ENCODE data around the gene VEPH1.
"Not testable (repeated sequence)": the region's sequence is repeated elsewhere in the genome, so short reads cannot be mapped to it uniquely, and the experiment has no call there.

VEPH1 gene

DNA sequence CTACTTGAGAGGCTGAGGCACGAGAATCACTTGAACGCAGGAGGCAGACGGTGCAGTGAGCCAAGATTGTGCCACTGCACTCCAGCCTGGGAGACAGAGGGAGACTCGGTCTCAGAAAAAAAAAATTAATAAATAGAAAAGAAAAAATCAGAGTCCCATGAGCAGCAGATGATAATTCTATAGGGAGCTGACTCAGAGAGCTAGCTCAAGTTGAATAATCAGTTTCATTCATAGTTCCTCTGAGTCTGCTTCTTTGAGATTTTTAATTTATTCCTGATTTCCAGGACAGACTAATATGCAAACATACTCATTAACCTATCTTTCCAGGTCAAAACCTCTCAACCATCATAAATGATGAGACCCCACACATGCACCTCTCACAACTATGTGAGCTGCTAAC, 121.6 kb downstream of the VEPH1 start:
- DNase-seq = no peak

DNA sequence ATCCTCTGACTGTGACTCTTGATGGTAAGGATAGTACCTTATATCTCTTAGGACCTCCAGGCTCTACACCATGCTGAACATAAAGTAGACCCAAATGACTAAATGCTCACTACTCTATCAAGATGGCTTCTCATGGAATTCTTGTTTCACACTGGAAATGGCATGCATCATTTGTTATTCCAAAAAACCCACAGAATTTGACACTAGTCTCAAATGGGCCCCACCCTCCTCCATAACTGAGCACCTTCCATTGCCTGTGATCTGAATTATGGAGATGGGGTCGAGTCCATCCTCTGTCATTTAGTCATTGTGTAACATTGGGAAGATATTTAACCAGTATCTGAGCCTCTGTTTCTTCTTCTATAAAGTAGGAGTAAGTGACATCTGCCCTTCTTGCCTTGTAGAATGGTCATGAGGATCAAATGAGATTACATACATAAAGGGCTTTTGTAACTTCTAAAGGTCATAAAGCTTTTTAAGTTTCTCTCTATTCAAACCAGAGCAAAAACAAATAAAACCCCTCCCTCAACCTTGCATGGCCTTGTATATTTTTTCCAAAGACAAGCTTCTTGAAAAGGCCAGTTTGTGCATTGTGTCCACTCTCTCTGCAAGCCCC, 123.6 kb downstream of the VEPH1 start:
- no peak for DNase-seq

DNA sequence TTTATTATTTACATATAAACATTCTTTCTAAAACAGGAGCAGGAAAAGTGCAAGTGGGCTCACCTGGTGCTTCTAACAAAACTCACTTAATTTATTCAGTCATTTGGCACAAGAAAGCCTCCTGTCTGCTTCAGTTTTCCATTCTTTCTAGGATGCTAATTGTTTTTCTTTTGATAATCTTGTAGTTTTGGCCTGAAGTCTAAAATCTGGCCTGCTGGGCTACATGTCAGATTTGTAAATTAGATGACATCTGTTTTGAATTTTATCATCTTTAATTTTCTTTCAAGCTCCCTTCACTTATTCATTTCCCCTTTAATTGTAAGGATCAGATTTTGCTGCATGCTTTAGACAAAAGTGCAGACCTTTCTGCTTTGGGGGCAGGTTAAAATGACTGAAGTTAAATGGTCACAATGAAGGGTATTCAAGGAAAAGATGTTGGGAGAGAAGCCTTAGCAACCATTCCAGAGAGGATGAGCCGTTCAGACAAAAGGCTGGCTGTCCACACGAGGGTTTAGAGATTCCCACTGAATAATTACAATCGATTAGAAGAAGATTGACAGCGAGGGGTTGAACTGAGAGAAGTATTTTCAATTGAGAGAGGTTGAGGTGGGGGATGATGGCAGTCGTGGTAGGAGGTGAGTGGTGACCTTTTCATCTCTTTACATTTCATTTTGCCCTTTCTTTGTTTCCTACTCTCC, 126.5 kb downstream of the VEPH1 start:
- no peak for DNase-seq

DNA sequence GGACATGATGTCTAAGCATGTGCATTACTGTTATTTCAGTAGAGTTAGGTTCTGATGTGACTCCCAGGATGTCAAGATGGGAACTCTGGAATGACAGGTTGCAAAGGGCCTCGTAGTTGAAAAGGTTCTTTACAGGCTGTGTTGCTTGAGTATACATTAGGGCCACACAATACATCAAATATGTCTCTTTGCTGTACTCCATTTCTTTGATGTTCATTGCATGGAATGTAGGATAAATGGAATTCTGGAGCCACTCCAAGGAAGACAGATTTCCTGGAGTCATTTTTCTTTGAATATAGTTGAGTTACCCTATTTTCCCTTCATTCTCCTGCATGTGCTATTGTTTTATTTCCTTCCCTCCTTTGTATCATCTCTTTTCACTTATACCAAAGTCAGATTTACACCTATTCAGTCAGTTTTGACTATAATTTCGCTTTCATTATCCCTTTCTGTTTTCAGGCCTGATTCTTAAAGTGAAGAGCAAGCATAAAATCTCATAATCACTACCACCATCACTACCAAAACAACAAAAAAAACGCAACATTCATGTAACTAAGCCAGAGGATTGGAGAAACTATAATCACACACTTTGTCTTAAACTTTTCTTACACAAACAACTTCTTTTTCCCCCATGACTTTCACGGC, 127.8 kb downstream of the VEPH1 start:
- DNase-seq = no peak

DNA sequence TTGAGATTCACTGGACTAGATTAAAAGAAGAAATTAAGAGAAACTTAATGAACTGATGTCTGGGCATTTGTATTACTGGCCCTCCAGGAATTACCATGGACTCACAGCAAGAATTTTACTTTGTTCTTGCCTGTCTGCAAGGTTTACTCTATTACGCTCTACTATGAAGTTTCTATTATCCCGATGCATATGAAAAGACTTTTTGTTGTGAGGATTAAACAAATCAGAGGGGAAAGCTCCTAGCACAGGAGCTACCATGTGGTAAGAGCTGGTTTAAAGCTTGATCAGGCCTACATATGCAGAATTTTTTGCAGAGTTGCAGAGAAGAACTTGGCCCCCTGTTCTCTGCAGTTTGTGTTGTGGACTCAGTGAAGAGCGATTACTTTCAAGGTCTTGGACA, 128.3 kb downstream of the VEPH1 start:
- no peak for DNase-seq

DNA sequence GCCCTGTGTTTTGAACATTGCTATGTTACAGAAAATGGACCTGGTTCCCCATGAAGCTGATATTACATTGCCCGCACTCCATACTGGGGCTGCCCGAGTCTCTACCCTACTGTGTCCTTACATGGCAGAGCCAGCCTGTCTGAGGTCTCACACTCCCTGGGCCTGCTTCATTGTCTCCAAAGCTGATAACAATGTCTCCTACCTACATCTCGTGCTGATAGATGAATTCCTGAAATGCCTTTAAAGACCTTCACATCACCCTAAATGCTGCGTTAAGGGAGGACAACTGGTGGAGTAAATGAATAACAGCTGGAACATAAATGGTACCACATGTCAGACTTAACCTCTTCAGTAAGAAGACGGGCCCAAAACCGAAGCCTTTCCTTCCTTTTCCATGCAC, 129.4 kb downstream of the VEPH1 start:
- DNase-seq = no peak

DNA sequence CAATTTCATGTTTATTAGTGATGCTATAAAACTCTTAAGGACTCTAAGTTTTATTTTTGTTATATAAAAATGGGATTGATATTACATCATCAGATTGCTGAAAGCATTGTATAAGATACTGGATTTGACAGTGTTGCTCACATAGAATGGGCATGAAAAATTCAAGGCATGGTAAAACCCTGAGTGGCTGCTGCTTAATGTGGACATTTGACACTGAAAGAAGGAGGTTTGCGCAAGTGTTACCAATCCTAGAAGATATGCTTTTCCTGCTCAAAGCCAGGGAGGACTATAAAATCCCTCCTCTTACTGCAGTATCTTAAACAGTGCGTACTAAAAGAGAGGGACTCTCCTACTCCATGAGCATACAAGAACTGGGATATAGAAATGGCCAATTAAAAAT, 132.3 kb downstream of the VEPH1 start:
- DNase-seq = no peak

DNA sequence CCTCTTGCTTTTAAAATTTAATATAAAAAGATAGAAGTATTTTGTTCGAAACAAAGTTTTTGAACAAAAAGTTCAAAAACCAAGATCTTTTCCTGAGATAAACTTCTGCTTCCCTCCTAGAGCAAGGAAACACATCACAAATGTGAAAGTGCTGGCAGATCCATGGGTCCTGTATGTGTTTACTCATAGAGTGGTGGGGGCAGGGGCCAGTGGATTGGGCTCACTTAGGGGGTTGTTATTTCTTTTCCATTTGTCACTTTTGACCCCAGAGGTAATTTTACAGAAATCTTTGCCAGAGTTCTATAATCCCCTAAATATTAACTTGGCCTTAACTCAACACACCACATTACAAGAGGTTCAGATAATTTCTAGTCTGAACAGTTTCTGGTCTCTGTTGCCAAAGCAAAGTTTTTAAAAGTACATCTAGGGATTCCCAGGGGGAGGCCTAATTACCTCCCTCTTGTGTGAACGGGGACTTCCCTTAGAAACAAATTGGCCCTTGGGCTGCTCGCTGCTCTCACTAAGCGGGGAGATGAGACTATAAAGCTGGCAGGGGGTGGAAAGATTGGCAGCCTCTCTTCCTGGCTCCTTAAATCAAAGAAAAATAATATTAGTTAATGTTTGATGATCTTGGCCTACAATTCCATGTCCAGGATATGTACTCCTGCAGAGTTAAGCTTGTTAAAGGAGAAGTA, 133.3 kb downstream of the VEPH1 start:
- DNase-seq = no peak

DNA sequence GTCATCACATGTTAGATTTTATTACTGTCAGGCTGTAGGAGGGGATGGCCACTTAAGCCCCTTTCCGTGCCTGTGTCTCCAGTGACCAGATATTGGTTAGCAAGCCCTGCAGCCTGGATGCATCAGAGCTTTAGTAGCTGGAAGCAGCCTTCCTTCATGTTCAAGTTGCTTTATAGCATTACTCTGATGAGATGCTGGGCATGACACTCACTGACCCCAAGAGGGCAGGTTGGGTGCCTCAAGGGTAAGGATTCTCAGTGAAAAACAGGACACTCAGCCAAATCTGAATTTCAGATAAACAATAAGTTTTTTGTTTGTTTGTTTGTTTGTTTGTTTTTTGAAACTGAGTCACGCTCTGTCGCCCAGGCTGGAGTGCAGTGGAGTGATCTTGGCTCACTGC, 135.0 kb downstream of the VEPH1 start:
- no peak for DNase-seq

DNA sequence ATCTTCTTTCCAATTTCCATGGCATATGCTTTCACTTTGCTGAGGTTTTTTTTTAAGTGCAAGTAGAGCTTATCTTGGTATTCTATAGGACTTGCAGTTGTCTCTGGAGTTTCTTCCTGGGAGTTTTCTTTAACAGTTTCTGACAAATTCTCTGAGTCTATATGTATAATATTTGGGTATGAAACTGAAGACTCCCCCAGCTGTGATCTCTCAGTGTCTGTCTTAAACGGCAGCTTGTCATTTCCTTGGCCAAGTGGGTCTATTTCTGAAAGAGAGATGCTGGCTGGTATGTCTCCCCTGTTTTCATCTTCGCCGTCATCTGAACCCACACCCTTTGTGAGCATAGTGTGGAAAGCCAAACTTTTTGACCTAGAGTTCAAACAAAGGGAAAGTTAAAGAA, 139.8 kb downstream of the VEPH1 start:
- no peak for DNase-seq

DNA sequence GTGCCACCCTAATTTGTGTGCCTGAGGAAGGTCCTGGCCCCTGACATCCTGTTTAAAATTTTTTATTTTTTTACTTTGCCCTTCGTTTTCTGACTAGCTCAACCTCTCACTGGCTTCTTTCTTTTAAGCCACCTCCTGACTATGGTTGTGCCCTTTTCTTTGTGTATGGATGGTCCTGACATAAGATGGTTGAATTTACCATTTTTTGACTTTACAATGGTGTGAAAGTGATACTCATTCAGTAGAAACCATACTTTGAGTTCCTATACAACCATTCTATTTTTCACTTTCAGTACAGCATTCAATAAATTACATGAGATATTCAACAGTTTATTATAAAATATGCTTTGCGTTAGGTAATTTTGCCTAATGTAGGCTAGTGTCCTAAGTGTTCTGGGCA, 140.9 kb downstream of the VEPH1 start:
- no peak for DNase-seq

DNA sequence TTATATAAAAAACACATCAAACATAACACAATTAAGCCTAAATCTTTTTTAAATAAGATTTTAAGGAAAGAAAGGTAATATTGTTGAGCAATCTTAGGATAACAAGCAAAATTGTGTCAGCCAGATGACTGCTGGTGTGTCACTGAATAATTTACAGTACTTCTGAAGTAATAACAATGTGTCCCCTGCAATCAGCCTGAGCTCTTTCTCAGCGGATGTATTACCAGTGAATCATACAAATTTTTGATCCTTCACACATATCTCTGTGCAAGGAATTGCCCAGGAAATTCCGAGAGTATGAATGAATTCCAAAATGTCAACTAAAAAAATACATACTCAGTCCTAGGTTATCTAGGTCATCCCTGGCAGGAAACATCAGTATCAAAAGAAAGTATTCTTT, 143.2 kb downstream of the VEPH1 start:
- DNase-seq = no peak

DNA sequence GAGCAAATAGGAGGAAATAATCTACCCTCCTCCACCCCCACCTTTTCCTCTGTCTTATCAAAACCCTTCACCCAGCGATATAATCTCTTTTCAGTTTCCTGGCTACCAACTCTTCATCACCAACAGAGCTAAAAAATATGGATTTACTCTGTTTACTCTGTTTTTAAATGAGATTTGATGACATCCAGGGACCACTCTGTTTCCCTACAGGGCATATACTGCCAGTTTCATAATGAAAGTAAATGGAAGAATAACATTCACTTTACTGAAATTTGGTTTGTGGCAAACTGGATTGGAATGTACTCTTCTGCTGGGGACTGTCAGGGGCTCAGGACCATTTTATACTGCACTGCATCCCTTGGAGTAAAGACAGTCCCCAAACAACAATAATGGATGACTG, 146.7 kb downstream of the VEPH1 start:
- DNase-seq = no peak

DNA sequence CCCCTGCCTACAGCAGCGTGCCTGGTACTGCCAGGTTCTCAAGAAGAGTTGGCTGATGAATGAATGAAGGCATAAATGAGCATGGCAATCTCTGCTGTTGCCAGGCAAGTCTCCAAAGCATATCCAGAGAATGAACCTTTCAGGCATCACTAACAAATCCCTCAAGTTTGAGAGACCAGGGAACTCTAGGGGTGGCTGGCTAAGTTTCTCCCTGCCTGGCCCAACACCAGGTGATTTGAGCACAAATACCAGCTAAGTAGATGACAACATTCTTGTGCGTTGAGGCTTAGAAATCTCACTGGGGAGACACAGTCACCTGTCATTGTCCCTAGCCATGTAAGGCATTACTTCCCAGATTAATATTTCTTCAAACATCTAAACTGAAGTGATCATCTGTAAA, 147.9 kb downstream of the VEPH1 start:
- no peak for DNase-seq

DNA sequence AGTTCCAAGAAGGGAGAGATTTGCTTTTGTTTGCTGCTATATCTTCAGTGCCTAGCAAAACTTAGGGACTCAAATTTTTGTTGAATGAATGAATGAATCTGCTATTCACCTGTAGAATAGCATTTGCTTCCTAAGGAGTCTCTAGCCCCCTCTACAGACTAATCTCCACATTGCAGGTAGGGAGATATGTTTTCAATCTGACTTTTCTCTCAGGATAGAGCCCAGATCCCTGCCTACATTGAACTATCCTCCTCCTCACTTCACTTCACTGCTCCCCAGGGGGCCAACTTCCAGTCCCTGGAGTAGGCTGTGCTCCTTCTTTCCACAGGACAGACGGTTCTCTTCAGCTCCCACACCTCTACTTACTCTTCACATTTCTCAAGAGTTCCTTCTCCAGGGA, 148.5 kb downstream of the VEPH1 start:
- DNase-seq = no peak

DNA sequence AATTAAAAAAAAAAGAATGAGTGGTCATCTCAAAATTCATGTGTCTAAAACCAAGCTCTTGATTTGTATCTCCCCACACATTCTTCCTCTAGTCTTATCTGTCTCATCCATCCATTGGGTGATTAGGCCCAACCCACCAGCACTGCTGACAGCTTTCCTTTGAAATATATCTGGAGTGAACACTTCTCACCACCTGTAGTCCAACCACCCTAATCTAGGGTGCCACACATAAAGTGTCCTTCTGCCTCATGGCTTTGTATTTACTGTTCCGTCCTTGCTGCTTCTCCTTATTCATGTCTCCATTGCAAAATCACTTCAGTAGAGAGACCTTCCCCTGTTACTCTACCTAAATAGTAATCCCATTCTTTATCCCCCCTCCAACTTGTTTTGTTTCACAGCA, 149.0 kb downstream of the VEPH1 start:
- no peak for DNase-seq

DNA sequence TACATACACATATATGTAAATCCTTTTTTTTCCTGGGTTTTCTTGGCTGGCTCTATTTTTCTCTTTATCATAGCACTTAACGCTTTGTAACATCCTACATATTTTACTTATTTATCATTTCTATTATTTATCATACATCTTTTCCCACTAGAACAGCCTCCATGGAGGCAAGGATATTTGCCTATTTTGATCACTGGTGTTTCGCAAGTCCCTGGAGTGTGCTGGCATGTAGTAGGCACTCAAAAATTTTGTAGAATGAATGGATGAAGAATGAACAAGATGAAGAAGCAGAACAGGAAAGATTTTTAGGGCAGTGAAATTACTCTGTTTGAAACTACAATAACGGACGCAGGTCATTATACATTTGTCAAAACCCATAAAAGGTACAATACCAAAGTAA, 149.6 kb downstream of the VEPH1 start:
- DNase-seq = no peak

DNA sequence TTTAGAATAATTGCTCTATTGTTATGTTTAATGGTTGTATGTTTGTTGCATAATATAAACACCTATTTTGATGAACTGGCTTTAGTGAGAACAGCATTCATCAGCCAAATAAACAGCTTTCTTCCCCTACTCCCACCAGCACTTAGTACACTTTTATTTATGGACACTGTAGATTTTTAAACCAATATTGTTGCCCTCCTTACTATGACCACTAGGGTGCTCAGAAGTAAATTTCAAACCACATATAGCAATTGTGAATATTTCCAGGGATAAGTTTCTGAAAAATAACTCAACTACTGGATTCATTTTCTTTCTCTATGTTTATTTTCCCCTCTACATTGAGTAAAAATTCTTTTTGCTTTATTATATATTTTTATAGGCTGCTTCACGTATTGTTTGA, 151.2 kb downstream of the VEPH1 start:
- no peak for DNase-seq

DNA sequence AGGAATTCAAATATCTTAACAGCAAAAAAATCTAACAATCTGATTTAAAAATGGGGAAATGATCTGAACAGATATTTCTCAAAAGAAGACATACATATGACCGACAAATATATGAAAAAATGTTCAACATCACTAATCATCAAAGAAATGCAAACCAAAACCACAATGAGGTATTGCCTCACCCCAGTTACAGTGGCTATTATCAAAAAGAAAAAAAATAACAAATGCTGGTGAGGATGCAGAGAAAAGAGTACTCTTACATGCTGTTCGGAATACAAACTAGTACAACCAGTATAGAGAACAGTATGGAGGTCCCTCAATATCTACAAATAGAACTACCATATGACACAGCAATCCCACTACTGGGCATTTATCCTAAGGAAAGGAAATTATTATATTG, 152.6 kb downstream of the VEPH1 start:
- not testable (repeated sequence) for DNase-seq

DNA sequence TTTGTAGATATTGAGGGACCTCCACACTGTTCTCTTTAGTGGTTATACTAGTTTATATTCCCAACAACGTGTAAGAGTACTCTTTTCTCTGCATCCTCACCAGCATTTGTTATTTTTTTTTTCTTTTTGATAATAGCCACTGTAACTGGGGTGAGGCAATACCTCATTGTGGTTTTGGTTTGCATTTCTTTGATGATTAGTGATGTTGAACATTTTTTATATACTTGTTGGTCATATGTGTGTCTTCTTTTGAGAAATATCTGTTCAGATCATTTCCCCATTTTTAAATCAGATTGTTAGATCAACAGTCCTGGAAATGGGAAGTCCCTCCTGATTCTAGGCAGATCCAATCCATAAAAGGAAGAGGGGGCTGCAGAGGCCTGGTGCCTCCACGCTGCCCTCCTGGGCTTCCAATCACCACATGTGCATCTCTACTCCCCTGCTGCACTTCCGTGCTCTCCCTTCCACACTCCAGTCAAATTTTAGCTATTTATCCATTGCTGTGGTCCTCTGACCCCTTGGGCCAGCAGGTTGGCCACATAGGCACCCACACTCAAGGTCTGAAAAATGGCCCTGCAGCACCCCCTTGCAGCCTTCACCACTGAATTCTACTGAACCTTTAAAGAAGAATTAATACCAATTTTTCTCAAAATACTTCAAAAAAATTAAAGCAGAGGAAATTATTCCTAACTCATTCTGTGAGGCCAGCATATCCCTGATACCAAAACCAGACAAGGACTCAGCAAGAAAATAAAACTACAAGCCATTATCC, 154.7 kb downstream of the VEPH1 start:
- DNase-seq = not testable (repeated sequence)

DNA sequence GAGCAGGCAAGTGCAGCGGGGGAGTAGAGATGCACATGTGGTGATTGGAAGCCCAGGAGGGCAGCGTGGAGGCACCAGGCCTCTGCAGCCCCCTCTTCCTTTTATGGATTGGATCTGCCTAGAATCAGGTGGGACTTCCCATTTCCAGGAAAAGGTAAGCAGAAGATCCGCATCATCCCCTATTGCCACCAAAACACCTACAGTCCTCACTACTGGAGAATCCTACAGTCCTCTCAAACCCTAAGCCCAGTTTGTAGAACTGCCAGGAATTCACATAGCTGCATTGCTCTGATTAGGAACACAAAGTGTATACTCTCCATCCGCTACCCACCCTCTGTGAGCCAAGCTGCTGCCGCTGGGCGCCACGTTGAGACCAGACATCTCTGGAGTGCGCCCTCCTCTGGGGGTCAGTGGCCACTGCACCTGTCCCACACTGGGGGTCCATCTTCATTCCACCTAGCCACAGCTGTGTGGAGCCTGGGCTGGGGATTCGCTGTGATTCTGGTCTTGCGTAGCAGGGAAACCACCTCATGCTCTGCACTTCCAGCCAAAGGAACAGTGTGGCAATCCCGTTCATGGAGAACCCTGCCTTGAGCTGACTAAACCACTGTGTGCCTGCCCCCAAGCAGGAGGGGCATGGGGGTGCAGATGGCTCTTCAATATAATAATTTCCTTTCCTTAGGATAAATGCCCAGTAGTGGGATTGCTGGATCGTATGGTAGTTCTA, 155.5 kb downstream of the VEPH1 start:
- no peak for DNase-seq

DNA sequence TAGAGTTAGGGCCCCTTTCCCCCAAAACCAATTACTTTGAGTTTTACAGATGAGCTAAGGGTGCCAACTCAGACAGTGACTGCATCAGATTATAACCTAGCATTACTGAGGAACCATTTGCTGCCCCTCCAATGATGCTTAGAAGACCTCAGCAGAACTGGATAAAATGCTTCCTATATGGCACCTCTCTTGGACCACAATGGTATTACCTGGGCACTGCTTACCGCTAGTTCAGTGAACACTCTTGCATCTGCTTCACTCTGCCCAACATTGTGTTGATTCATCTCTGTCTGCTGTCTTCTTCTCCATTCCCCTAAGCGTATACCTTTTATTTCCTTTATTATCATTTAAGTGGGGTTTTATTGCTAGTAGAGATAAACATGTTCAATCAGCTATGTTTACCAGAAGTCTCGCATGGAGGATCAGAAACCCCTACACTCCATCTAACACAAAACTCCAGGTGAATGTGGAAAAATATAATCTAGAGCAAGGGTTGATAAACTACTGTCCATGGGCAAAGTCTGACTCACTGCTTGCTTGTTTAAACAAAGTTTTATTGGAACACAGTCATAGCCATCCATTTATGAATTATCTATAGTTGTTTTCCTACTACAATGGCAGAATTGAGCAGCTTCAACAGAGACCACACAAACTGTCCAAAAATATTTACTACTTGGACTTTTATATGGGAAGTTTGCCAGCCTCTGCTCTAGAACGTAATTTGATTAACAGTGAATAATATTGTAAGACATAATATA, 166.8 kb downstream of the VEPH1 start:
- no peak for DNase-seq
